K562 (cell line): ENCODE results near the gene ITGA1. TPM values are rescaled to one million over a fixed set of nuclear protein-coding genes. Genes with fewer than 3 reads are reported as not detected.

ENCODE experiments used
- ATAC-seq: fragments of 200-7000 bp; cut with Tn5 transposase; 3 replicates; pipeline ENCODE4 v1.9.1; 2020; ENCODE audit warnings: moderate library complexity
- BruUV-seq: library from RNA; stranded (reverse); fragments of 400-500 nt; replicated peaks from 2 replicates; lab custom pipeline; 2021; lab: Mats Ljungman, UMichigan
- CTCF ChIA-PET: fragments of 300-600 bp; formaldehyde crosslinking; extraction: SDS; loops from one replicate; lab custom pipeline; 2021; ENCODE audit warnings: low intra/inter-chr PET ratio; lab: Yijun Ruan, JAX
- POLR2A ChIA-PET: fragments of 300-600, 350-650 bp; sonication (Branson Sonifier 250); formaldehyde crosslinking; extraction: SDS; loops from one replicate; lab custom pipeline; 2021; ENCODE audit warnings: antibody characterized with exemption, inconsistent platforms; lab: Yijun Ruan, JAX
- DNase-seq, 4 experiments: peaks; one replicate each; pipeline versions ENCODE4 v3.0.0 to v3.0.0-alpha.2; 2011 to 2018; ENCODE audit warnings: low spot score in 3 of 4, mixed read lengths in 3 of 4; ENCODE audit errors: extremely low read depth in 1 of 4
- FAIRE-seq: peaks from 2 replicates; lab custom pipeline; 2011; peaks lifted over from hg19 to GRCh38; lab: Jason Lieb, UNC
- H2AFZ ChIP-seq: 2 replicates; pipeline ENCODE4 v1.6.0; 2011; ENCODE audit warnings: low read depth, low read length, control low read depth, inconsistent platforms
- H3K27ac ChIP-seq: fragments of 200-600 bp; 3 replicates; pipeline ENCODE4 v1.8.0; 2011; ENCODE audit warnings: low read depth, mild to moderate bottlenecking, control low read depth, inconsistent platforms, low read length, moderate library complexity, mixed read lengths; ENCODE audit errors: extremely low read depth
- H3K27me3 ChIP-seq, 2 experiments: fragments of 300-600 bp in 1 of 2; 2 replicates in 1 of 2; 3 replicates in 1 of 2; pipeline versions ENCODE4 v1.6.0 to v1.8.0; 2011; ENCODE audit warnings: inconsistent platforms in 2 of 2, low read length in 2 of 2, mild to moderate bottlenecking in 1 of 2, mixed read lengths in 1 of 2, moderate library complexity in 1 of 2; ENCODE audit not compliant: control insufficient read depth in 2 of 2, insufficient read depth in 2 of 2
- H3K36me3 ChIP-seq: fragments of 300-600 bp; 3 replicates; pipeline ENCODE4 v1.8.0; 2011; ENCODE audit warnings: mild to moderate bottlenecking, low read length, inconsistent platforms; ENCODE audit not compliant: control insufficient read depth, insufficient read depth
- H3K4me1 ChIP-seq, 2 experiments: fragments of 200-600 bp in 1 of 2; replicated peaks in 1 of 2; 2 replicates in 1 of 2; 3 replicates in 1 of 2; pipeline versions ENCODE4 v1.5.1 to v1.8.0; 2011; ENCODE audit warnings: inconsistent platforms in 2 of 2, low read length in 2 of 2, mild to moderate bottlenecking in 1 of 2, mixed read lengths in 1 of 2, moderate library complexity in 1 of 2; ENCODE audit not compliant: control insufficient read depth in 2 of 2, insufficient read depth in 2 of 2
- H3K4me2 ChIP-seq: 2 replicates; pipeline ENCODE4 v1.6.1; 2011; ENCODE audit warnings: low read length, control low read depth, inconsistent platforms, mixed read lengths; ENCODE audit not compliant: insufficient read depth
- H3K4me3 ChIP-seq: fragments of 200-600 bp; sonication (generic), shearing (Covaris generic); 2 replicates; pipeline ENCODE4 v1.5.1; 2016; ENCODE audit warnings: control low read depth, inconsistent platforms
- H3K79me2 ChIP-seq: fragments of 200-600 bp; 3 replicates; pipeline ENCODE4 v1.8.0; 2011; ENCODE audit warnings: low read length, inconsistent platforms; ENCODE audit not compliant: control insufficient read depth, insufficient read depth
- H3K9ac ChIP-seq, 2 experiments: 2 replicates each; pipeline versions ENCODE4 v1.6.0 to v1.6.1; 2011; ENCODE audit warnings: low read depth in 2 of 2, low read length in 2 of 2, control low read depth in 1 of 2, inconsistent platforms in 1 of 2, mild to moderate bottlenecking in 1 of 2, mixed read lengths in 1 of 2; ENCODE audit not compliant: insufficient read depth in 1 of 2
- H3K9me1 ChIP-seq: one replicate; pipeline ENCODE4 v1.6.0; 2011; ENCODE audit warnings: inconsistent platforms, mild to moderate bottlenecking, low read length, moderate library complexity; ENCODE audit not compliant: control insufficient read depth, insufficient read depth
- H3K9me3 ChIP-seq: replicated peaks from 2 replicates; pipeline ENCODE4 v1.5.1; 2011; ENCODE audit warnings: low read depth, low read length, inconsistent platforms; ENCODE audit not compliant: control insufficient read depth, insufficient read depth
- H4K20me1 ChIP-seq: replicated peaks from 2 replicates; pipeline ENCODE4 v1.6.1; 2011; ENCODE audit warnings: low read length, inconsistent platforms, mixed read lengths; ENCODE audit not compliant: control insufficient read depth, insufficient read depth
- HNRNPK ChIP-seq: fragments of 200-400 bp; formaldehyde crosslinking; IDR thresholded peaks from one replicate; pipeline ENCODE4 v1.6.1; 2018; ENCODE audit warnings: mild to moderate bottlenecking, low read depth, low read length; ENCODE audit not compliant: poor library complexity, severe bottlenecking
- MBD1 ChIP-seq: fragments of 250-450 bp; sonication (Bioruptor Pico); IDR thresholded peaks from 2 replicates; pipeline ENCODE4 v1.8.0; 2022; ENCODE audit warnings: inconsistent platforms
- SMAD4 ChIP-seq: fragments of 250-450 bp; sonication (Bioruptor Pico); conservative IDR thresholded peaks from 2 replicates; pipeline ENCODE4 v1.8.0; 2021; ENCODE audit warnings: inconsistent platforms, mild to moderate bottlenecking, moderate library complexity
- TRIM25 ChIP-seq: fragments of 450-650 bp; IDR thresholded peaks from 2 replicates; pipeline ENCODE4 v1.7.0; 2016; ENCODE audit warnings: borderline replicate concordance
- ZNF140 ChIP-seq: fragments of 250-450 bp; sonication (Bioruptor Pico); IDR thresholded peaks from 2 replicates; pipeline ENCODE4 v1.8.0; 2021; ENCODE audit warnings: moderate library complexity, mild to moderate bottlenecking, inconsistent platforms
- ZNF707 ChIP-seq: fragments of 250-450 bp; sonication (Bioruptor Pico); conservative IDR thresholded peaks from 2 replicates; pipeline ENCODE4 v1.8.0; 2022; ENCODE audit warnings: inconsistent platforms, mild to moderate bottlenecking, moderate library complexity
- ZNF717 ChIP-seq: fragments of 250-450 bp; sonication (Bioruptor Pico); IDR thresholded peaks from 2 replicates; pipeline ENCODE4 v1.5.0; 2021
- ZNF766 ChIP-seq: fragments of 200-800 bp; sonication (Bioruptor generic); conservative IDR thresholded peaks from 2 replicates; pipeline ENCODE4 v1.6.1; 2016; ENCODE audit warnings: missing genetic modification characterization, missing compliant biosample characterization
- ZNF77 ChIP-seq: fragments of 250-450 bp; sonication (Bioruptor Pico); IDR thresholded peaks from 2 replicates; pipeline ENCODE4 v1.5.0; 2020
- ZSCAN29 ChIP-seq: fragments of 450-650 bp; IDR thresholded peaks from 2 replicates; pipeline ENCODE4 v1.6.1; 2017
- WGBS: fragments of 100-300 bp; shearing (Covaris generic); methylation state at CpG from one replicate; pipeline ENCODE4 v1.1.6; 2016; ENCODE audit warnings: low coverage, mixed read lengths; ENCODE audit not compliant: insufficient coverage; ENCODE audit errors: missing lambda C conversion rate; 5-methylcytosine and 5-hydroxymethylcytosine counted together
- in situ Hi-C: fragments of 300-500 bp; cut with MboI; formaldehyde crosslinking; loops from 4 replicates; pipeline ENCODE4 v1.15.0; 2018; ENCODE audit warnings: inconsistent platforms, mixed read lengths
- intact Hi-C: fragments of 100-400 bp; cut with micrococcal nuclease; formaldehyde crosslinking; loops from 2 replicates; pipeline ENCODE4 v1.14.2; 2022
- polyA plus RNA-seq, 8 experiments: library from polyadenylated mRNA; depleted of rRNA in 4 of 8; stranded (reverse) in 5 of 8; unstranded in 3 of 8; fragments of >200 nt; fragmentation: Nextera tagmentation in 2 of 8; fragmentation: Illumina TruSeq in 1 of 8; extraction: Ambion mirVana in 2 of 8; extraction: Trizol in 1 of 8; gene quantifications; 2 replicates each; pipeline versions ENCODE4 v1.2.1 to v1.2.3, GENCODE V29; 2011 to 2014; ENCODE audit warnings: inconsistent platforms in 1 of 8, missing spikeins in 1 of 8
- total RNA-seq, 7 experiments: library from RNA; depleted of rRNA in 6 of 7; stranded (reverse); fragments of >200 nt in 6 of 7; fragmentation: Illumina TruSeq in 2 of 7; extraction: Trizol in 2 of 7; gene quantifications; 2 replicates each; pipeline versions ENCODE4 v1.2.1 to v1.2.3, GENCODE V29; 2011 to 2021; ENCODE audit warnings: low replicate concordance in 1 of 7
- TF ChIP-seq, protein P1 (sequence below): fragments of 250-450 bp; sonication (Bioruptor Pico); IDR thresholded peaks from 2 replicates; pipeline ENCODE4 v1.9.0; 2021; ENCODE audit warnings: mild to moderate bottlenecking

ITGA1 gene
- total and polyA plus RNA-seq, 9 of the 15 experiments (the other 6 are each of a cell fraction or from before 2014, with no cell fraction given), result 0.04 to 0.22 TPM; not detected in 7

DNA sequence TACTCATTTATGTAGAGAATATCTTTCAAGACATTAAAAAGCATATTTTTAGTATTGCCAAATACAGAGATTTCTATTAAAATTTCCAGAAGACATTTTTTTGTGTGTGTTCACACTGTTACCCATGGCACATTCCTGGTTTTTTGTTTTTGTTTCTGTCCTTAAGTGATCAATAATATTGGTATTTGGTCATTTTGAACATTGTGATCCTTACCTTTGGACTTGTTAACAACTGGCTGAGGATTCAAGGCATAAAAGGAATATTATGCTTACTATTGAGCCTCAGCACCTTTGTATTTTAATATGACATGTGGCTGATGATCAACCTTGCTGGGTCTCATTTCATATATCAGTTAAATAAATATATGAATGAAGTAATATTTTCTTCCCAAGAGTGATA lies 41.9 kb downstream of the ITGA1 start:
- ATAC-seq (no peak), DNase-seq (no peak), FAIRE-seq (no peak)
- Histone ChIP-seq H2AFZ (no peak overlapping the region), H4K20me1 (no peaks in the 10 kb centered on the region), H3K27ac (no peak overlapping the region), H3K9me1 (no peaks in the 10 kb centered on the region), H3K36me3 (no peaks in the 10 kb centered on the region), H3K9me3 (no peaks in the 10 kb centered on the region), H3K4me1 (no peaks in the 10 kb centered on the region), H3K9ac (no peak overlapping the region), H3K4me3 (no peak overlapping the region), H3K4me2 (no peak overlapping the region), H3K27me3 (no peaks in the 10 kb centered on the region), H3K79me2 (no peaks in the 10 kb centered on the region)
- intact Hi-C loops (no loop called here), in situ Hi-C loops (no loop called here)
- ChIA-PET POLR2A (no interaction called here), CTCF (no interaction called here)
- BruUV-seq, result no TSS peak
- TF ChIP-seq ZSCAN29, result no peak
- TF ChIP-seq TRIM25, result no peak
- TF ChIP-seq ZNF140 (CRISPR knock-in tag), result no peak

DNA sequence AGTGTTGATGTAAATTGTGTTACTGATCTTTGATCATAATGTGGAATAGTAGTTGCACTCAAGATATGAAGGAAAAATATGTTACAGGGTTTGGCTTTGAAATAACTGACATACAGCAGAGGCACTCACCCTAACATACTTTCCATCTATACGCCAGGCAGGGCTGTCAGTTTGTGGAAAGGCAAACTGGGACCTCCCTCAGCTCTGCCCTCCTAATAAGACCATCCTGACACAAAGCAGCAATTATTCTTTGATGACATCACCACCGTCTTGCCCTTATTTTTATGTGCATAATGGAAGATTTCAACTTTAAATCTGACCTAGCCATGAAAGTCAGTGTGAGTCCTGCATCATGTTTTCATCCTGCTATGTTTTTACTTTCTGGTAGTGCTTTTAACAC lies 42.9 kb downstream of the ITGA1 start:
- POLR2A ChIA-PET, result no interaction called here
- Histone ChIP-seq H3K27ac (no peak overlapping the region), H4K20me1 (no peaks in the 10 kb centered on the region), H2AFZ (no peak overlapping the region), H3K4me2 (no peak overlapping the region), H3K4me1 (no peaks in the 10 kb centered on the region), H3K9me3 (no peaks in the 10 kb centered on the region), H3K79me2 (no peaks in the 10 kb centered on the region), H3K27me3 (no peaks in the 10 kb centered on the region), H3K9ac (no peak overlapping the region), H3K36me3 (no peaks in the 10 kb centered on the region), H3K9me1 (no peaks in the 10 kb centered on the region), H3K4me3 (no peak overlapping the region)
- DNase-seq, result no peak
- in situ Hi-C loops (no loop called here), intact Hi-C loops (no loop called here)
- no peak for FAIRE-seq
- ATAC-seq, result no peak
- BruUV-seq, result no TSS peak
- CTCF ChIA-PET, result no interaction called here
- 0% methylated on average over 2 of the region's 2 CpGs for WGBS
- TF ChIP-seq HNRNPK (no peak), ZNF77 (no peak), MBD1 (no peak), ZNF717 (no peak), ZNF766 (CRISPR knock-in tag) (no peak), ZNF707 (CRISPR knock-in tag) (no peak), SMAD4 (CRISPR knock-in tag) (no peak)
- TF ChIP-seq, protein P1, sequence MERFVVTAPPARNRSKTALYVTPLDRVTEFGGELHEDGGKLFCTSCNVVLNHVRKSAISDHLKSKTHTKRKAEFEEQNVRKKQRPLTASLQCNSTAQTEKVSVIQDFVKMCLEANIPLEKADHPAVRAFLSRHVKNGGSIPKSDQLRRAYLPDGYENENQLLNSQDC (CRISPR knock-in tag), result no peak
